SJSA1 (cell line): ENCODE results near the gene ONECUT3. TPM values are rescaled to one million over a fixed set of nuclear protein-coding genes. Genes with fewer than 3 reads are reported as not detected.
"Not testable (repeated sequence)": the region's sequence is repeated elsewhere in the genome, so short reads cannot be mapped to it uniquely, and the experiment has no call there.

Experiments
- DNase-seq, 2 experiments: peaks; one replicate each; pipeline ENCODE4 v3.0.0-alpha.2; 2015 to 2020; ENCODE audit warnings: low spot score in 2 of 2, low read depth in 1 of 2
- H3K27ac ChIP-seq: fragments of 250-450 bp; sonication (Bioruptor Pico); 2 replicates; pipeline ENCODE4 v1.5.1; 2020; ENCODE audit warnings: mild to moderate bottlenecking, moderate library complexity
- H3K27me3 ChIP-seq: fragments of 250-450 bp; sonication (Bioruptor Pico); replicated peaks from 2 replicates; pipeline ENCODE4 v1.5.1; 2020; ENCODE audit warnings: mild to moderate bottlenecking, moderate library complexity
- H3K36me3 ChIP-seq: fragments of 250-450 bp; sonication (Bioruptor Pico); 2 replicates; pipeline ENCODE4 v1.5.1; 2020; ENCODE audit warnings: mild to moderate bottlenecking
- H3K4me1 ChIP-seq: fragments of 250-450 bp; sonication (Bioruptor Pico); replicated peaks from 2 replicates; pipeline ENCODE4 v1.6.1; 2021; ENCODE audit warnings: mild to moderate bottlenecking
- H3K4me3 ChIP-seq: fragments of 250-450 bp; sonication (Bioruptor Pico); 2 replicates; pipeline ENCODE4 v1.5.1; 2020; ENCODE audit warnings: mild to moderate bottlenecking
- H3K9me3 ChIP-seq: fragments of 250-450 bp; sonication (Bioruptor Pico); replicated peaks from 2 replicates; pipeline ENCODE4 v1.5.1; 2020; ENCODE audit warnings: mild to moderate bottlenecking
- total RNA-seq: library from RNA; depleted of rRNA; stranded (reverse); fragments of >200 nt; shearing (Covaris generic); gene quantifications from 2 replicates; pipeline ENCODE4 v1.2.3, GENCODE V29; 2014

The ONECUT3 gene
- total RNA-seq, 1 experiment from 2014 or later: not detected

DNA sequence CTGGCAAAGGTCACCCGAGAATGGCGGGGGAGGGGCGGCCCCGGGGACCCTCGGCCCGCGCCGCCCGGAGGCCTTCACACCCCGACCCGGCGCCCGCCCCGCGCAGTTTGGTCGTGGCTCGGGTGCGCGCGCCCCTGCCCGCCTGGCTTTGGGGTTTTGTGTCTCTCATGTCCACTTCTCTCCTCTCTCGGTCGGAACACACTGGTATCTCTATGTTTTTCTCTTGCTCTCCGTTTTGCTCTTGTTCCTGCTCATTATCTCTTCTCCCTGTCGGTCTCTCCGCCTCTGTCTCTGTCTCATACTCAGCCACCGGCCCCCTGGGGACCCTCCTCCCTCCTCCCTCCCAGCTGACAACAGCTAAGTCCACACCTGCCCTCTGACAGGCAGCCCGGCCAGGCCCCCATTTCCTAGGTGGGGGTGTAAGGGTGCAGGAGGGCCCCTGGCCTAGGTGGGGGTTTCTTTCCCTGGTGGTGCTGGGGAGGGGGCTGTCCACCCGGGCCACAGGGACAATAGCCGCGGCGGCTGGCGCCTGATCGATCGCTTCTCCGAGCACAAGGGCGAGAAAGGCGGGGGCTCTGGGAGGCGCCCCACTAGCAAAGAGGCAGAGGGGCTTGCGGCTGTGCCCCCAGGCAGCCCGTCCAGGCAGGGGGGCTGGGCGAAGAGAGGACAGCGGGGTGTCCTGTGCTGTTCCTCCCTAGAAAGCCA, 2.3 kb downstream of the ONECUT3 start:
- H3K27me3 ChIP-seq: peaks cover 89% of the 10 kb centered on the region
- H3K27ac ChIP-seq: no peak overlapping the region
- DNase-seq: no peak
- H3K36me3 ChIP-seq: no peaks in the 10 kb centered on the region
- H3K4me1 ChIP-seq: no peaks in the 10 kb centered on the region
- H3K4me3 ChIP-seq: no peak overlapping the region
- no peaks in the 10 kb centered on the region; the same call in 1 of the 2 replicates for H3K9me3 ChIP-seq

GRCh38 chr19:1756264-1756663, 3.0 kb downstream of the ONECUT3 start:
- H3K9me3 ChIP-seq: no peaks in the 10 kb centered on the region; the same call in 1 of the 2 replicates
- no peak for DNase-seq
- no peaks in the 10 kb centered on the region for H3K4me1 ChIP-seq
- H3K36me3 ChIP-seq: no peaks in the 10 kb centered on the region
- H3K27me3 ChIP-seq: peaks cover 87% of the 10 kb centered on the region
- H3K4me3 ChIP-seq: no peak overlapping the region
- no peak overlapping the region for H3K27ac ChIP-seq

- Histone ChIP-seq H3K9me3 (no peaks in the 10 kb centered on the region; the same call in 1 of the 2 replicates), H3K36me3 (no peaks in the 10 kb centered on the region), H3K4me1 (no peaks in the 10 kb centered on the region), H3K27ac (no peak overlapping the region), H3K27me3 (peaks cover 87% of the 10 kb centered on the region), H3K4me3 (no peak overlapping the region)
- no peak for DNase-seq
These were observed 3.6 kb downstream of the ONECUT3 start for GRCh38 chr19:1756705-1757465.

DNA sequence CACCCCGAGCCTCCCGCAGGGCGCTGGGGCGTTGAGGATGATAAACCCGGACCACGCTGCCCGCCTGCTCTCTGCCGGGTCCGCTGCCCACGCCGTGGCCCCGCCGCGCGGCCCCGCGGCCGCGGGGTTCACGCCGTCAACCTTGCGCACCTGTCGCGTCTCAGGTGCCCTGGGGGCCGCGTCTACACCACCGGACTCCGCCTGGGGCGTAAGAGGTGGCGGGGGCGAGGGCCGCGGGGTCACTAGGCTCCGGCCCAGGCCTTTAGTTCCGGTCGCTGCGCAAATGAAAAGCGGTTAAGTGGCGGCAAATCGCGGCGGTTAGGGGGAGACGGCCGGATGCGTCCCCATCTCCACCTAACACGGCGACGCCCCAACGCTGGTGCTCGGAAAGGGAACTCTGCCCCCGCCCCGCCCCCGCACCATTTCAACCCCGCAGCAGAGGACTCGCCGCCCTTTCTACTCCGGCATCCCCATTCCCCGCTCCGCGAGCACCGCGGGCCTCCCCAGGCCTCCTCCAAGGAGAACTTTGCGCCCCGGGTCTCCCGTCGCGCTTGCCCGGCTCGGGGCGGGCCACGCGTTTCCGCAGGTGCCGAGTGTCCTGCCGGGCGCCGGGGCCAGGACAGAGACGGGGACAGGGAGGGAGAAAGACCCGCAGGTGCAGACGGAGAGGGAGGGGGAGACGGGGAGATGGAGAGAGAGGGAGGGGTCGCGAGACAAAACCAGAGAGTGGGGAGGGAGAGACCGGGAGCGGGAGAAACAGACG, 4.3 kb downstream of the ONECUT3 start:
- H3K27ac ChIP-seq: no peak overlapping the region
- no peak for DNase-seq
- no peaks in the 10 kb centered on the region; the same call in 1 of the 2 replicates for H3K9me3 ChIP-seq
- H3K36me3 ChIP-seq: no peaks in the 10 kb centered on the region
- H3K4me1 ChIP-seq: no peaks in the 10 kb centered on the region
- no peak overlapping the region for H3K4me3 ChIP-seq
- peaks cover 87% of the 10 kb centered on the region for H3K27me3 ChIP-seq

DNA sequence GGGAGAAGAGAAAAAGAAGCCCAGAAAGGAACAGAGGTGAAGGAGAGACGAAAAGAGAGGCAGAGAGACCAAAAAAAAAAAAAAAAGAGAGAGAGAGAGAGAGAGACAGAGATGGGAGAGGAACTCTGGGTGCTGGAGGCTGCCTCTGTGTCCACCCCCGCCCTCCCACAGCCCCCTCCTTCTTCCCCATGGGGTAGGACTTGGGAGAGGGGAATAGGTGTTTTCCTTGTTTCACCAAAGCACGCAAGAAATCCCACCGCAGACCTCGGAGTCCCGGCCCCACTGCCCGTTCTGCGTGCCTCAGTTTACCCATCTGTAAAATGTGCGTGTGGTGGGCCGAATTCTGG, 4.9 kb downstream of the ONECUT3 start:
- Histone ChIP-seq H3K27ac (no peak overlapping the region), H3K9me3 (no peaks in the 10 kb centered on the region; the same call in 1 of the 2 replicates), H3K4me3 (no peak overlapping the region), H3K27me3 (peaks cover 87% of the 10 kb centered on the region), H3K36me3 (no peaks in the 10 kb centered on the region), H3K4me1 (no peaks in the 10 kb centered on the region)
- no peak for DNase-seq

GRCh38 chr19:1758959-1759903, 5.9 kb downstream of the ONECUT3 start:
- Histone ChIP-seq H3K27me3 (peaks cover 94% of the 10 kb centered on the region), H3K9me3 (no peaks in the 10 kb centered on the region; the same call in 1 of the 2 replicates), H3K36me3 (no peaks in the 10 kb centered on the region), H3K4me1 (no peaks in the 10 kb centered on the region), H3K27ac (no peak overlapping the region), H3K4me3 (no peak overlapping the region)
- DNase-seq: no peak

DNA sequence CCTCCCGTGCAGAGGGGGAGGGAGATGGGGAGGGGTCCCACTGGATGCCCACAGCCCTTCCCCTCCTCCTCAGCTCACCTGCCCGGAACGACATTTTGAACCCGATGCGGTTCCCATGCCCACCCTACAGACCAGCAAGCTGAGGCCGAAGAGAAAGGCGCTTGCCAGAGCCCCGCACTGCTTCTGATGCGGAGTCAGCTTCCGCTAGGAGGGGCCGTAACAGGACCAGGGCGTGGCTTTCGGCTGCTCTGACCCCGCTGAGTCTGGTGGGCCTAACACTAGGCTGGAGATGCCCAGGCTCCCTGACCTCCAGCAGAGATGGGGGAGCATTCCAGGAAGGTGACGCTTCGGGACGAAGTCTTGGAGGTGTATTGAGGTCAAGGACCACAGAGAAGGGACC, 6.7 kb downstream of the ONECUT3 start:
- no peaks in the 10 kb centered on the region for H3K4me1 ChIP-seq
- no peaks in the 10 kb centered on the region for H3K36me3 ChIP-seq
- H3K9me3 ChIP-seq: no peaks in the 10 kb centered on the region; the same call in 1 of the 2 replicates
- no peak overlapping the region for H3K27ac ChIP-seq
- H3K27me3 ChIP-seq: peaks cover 94% of the 10 kb centered on the region
- DNase-seq: no peak
- no peak overlapping the region for H3K4me3 ChIP-seq

DNA sequence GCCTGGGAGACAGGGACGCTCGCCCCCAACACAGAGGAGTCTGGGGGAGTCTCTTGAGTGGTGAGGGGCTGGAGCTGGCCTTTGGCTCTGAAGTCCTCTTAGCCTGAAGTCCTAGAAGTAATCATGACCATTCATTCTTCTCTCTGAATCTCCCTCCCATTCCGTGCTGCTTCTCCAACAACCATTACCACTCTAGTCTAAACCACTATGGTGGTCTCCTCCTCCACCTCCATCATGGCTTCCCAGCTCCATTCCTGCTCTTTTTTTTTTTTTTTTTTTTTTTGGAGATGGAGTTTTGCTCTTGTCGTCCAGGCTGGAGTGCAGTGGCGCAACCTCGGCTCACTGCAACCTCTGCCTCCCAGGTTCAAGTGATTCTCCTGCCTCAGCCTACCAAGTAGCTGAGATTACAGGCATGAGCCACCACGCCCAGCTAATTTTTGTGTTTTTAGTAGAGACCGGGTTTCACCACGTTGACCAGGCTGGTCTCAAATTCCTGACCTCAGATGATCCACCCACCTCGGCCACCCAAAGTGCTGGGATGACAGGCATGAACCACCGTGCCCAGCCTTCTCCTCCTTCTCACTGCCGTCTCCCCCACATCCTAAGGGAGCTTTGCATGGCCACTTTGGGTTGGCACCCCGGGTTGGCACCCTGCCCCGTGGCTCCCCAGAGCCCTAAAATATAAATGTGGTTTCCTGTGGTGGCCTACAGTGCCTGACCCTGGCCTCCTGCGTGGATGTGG, 7.7 kb downstream of the ONECUT3 start:
- H3K4me1 ChIP-seq, H3K36me3 ChIP-seq, DNase-seq, H3K27ac ChIP-seq, H3K9me3 ChIP-seq, H3K4me3 ChIP-seq: not testable (repeated sequence)
- H3K27me3 ChIP-seq: peaks cover 94% of the 10 kb centered on the region

GRCh38 chr19:1761528-1762242, 8.4 kb downstream of the ONECUT3 start:
- no peak overlapping the region for H3K4me3 ChIP-seq
- no peaks in the 10 kb centered on the region for H3K36me3 ChIP-seq
- H3K9me3 ChIP-seq: no peaks in the 10 kb centered on the region
- H3K4me1 ChIP-seq: no peaks in the 10 kb centered on the region
- no peak for DNase-seq
- H3K27ac ChIP-seq: no peak overlapping the region
- H3K27me3 ChIP-seq: peaks cover 94% of the 10 kb centered on the region

DNA sequence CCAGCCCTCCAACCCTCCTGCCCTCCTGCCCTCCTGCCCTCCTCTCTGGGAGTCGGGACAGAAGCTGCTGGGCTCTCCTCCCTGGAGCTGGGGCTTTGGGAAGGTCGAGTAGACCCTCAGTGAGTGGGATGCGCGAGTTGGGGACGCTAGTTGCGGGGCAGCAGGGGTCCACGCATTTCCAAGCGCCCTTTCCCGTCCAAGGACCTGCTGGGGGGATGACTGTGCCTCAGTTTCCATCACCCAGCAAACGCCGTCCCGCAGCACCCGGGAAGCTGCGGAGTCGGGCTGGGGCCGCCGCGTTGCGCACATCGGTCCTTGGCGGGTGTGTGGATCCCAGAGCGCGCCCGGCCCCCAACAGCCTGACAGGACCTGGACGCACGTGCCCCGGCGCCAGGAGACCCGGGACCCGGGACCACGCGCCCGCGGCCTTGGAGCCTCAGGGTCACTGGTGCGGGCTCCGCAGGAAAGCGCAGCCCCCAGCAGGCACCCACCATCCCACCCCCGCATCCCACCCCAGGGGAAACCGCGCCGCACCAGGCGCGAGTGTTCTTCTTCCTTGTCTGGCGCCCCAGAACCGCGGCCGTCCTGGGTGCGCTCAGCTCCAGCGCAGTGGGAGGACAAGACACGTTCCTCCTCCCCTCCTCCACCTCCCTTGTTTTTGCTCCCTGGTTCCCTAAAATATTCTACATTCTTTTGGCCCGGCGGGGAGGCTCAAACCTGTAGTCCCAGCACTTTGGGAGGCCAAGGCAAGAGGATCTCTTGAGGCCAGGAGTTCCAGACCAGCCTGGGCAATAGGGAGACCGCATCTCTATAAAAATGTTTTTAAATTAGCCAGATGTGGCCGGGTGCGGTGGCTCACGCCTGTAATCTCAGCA, 9.2 kb downstream of the ONECUT3 start:
- no peak overlapping the region for H3K4me3 ChIP-seq
- no peak for DNase-seq
- H3K4me1 ChIP-seq: no peaks in the 10 kb centered on the region
- peaks cover 94% of the 10 kb centered on the region for H3K27me3 ChIP-seq
- no peaks in the 10 kb centered on the region for H3K36me3 ChIP-seq
- H3K27ac ChIP-seq: no peak overlapping the region
- no peaks in the 10 kb centered on the region for H3K9me3 ChIP-seq
